DOHH2 (cell line): ENCODE measurements around the gene SEC14L3.

Source experiments
- H3F3A ChIP-seq: fragments of 200-600 bp; sonication (generic), shearing (Covaris generic); 2 replicates; pipeline ENCODE4 v1.6.0; 2016; ENCODE audit warnings: antibody characterized with exemption, mild to moderate bottlenecking; ENCODE audit not compliant: control insufficient read depth, insufficient read depth
- H3K27ac ChIP-seq: fragments of 200-600 bp; sonication (generic); 2 replicates; pipeline ENCODE4 v1.5.1; 2014; ENCODE audit warnings: low read depth, mild to moderate bottlenecking, low read length, moderate library complexity
- H3K27me3 ChIP-seq: fragments of 200-600 bp; sonication (generic); 2 replicates; pipeline ENCODE4 v1.6.1; 2014; ENCODE audit warnings: mild to moderate bottlenecking, low read length, mixed read lengths; ENCODE audit not compliant: control insufficient read depth
- H3K36me3 ChIP-seq: fragments of 200-600 bp; sonication (generic); 2 replicates; pipeline ENCODE4 v1.6.1; 2014; ENCODE audit warnings: mild to moderate bottlenecking, low read length, moderate library complexity, mixed read lengths; ENCODE audit not compliant: control insufficient read depth
- H3K4me1 ChIP-seq: fragments of 200-600 bp; sonication (generic); 2 replicates; pipeline ENCODE4 v1.6.1; 2014; ENCODE audit warnings: mild to moderate bottlenecking, low read length, mixed read lengths; ENCODE audit not compliant: control insufficient read depth
- H3K4me2 ChIP-seq: fragments of 200-600 bp; sonication (generic); 2 replicates; pipeline ENCODE4 v1.6.0; 2014; ENCODE audit warnings: mild to moderate bottlenecking, low read length, moderate library complexity
- H3K4me3 ChIP-seq: fragments of 200-600 bp; sonication (generic); 2 replicates; pipeline ENCODE4 v1.5.1; 2014; ENCODE audit warnings: mild to moderate bottlenecking, low read length, mixed read lengths
- H3K79me2 ChIP-seq: fragments of 200-600 bp; sonication (generic); 2 replicates; pipeline ENCODE4 v1.6.1; 2014; ENCODE audit warnings: mild to moderate bottlenecking, low read length, mixed read lengths; ENCODE audit not compliant: control insufficient read depth
- H3K9me2 ChIP-seq: fragments of 200-600 bp; sonication (generic); replicated peaks from 2 replicates; pipeline ENCODE4 v1.6.1; 2014; ENCODE audit warnings: mild to moderate bottlenecking, low read length, mixed read lengths; ENCODE audit not compliant: control insufficient read depth
- H3K9me3 ChIP-seq: fragments of 200-600 bp; sonication (generic); 2 replicates; pipeline ENCODE4 v1.6.1; 2014; ENCODE audit warnings: antibody characterized with exemption, low read length, mixed read lengths; ENCODE audit not compliant: control insufficient read depth, insufficient read depth
- H4K20me1 ChIP-seq: fragments of 200-600 bp; sonication (generic); 2 replicates; pipeline ENCODE4 v1.6.0; 2014; ENCODE audit warnings: low read depth, mild to moderate bottlenecking, antibody characterized with exemption, low read length, moderate library complexity; ENCODE audit not compliant: control insufficient read depth, insufficient read depth
- CTCF ChIP-seq: fragments of 200-600 bp; sonication (generic); IDR thresholded peaks from one replicate; pipeline ENCODE4 v1.5.1; 2014; ENCODE audit warnings: antibody characterized with exemption, mild to moderate bottlenecking, low read depth, low read length; ENCODE audit not compliant: poor library complexity, severe bottlenecking
- EZH2phosphoT487 ChIP-seq: fragments of 200-600 bp; sonication (generic); IDR thresholded peaks from 2 replicates; pipeline ENCODE4 v1.6.1; 2017; ENCODE audit warnings: borderline replicate concordance, mild to moderate bottlenecking, antibody characterized with exemption, low read length, moderate library complexity, mixed read lengths

The SEC14L3 gene

GRCh38 chr22:30503551-30503950, 31.7 kb upstream of the SEC14L3 start:
- no peaks in the 10 kb centered on the region for H3K4me1 ChIP-seq
- H3K4me2 ChIP-seq = no peak overlapping the region

GRCh38 chr22:30502911-30503310, 31.1 kb upstream of the SEC14L3 start:
- TF ChIP-seq CTCF (no peak), EZH2phosphoT487 (no peak)
- H4K20me1 ChIP-seq = no peaks in the 10 kb centered on the region

More at GRCh38 chr22:30503551-30503950, 31.7 kb upstream of the SEC14L3 start:
- Histone ChIP-seq H3K4me3 (no peak overlapping the region), H3K9me2 (no peaks in the 10 kb centered on the region), H3K79me2 (no peaks in the 10 kb centered on the region), H4K20me1 (no peaks in the 10 kb centered on the region), H3K36me3 (no peaks in the 10 kb centered on the region), H3K27ac (no peak overlapping the region), H3K27me3 (no peaks in the 10 kb centered on the region), H3F3A (no peaks in the 10 kb centered on the region), H3K9me3 (no peaks in the 10 kb centered on the region)
- TF ChIP-seq CTCF (no peak), EZH2phosphoT487 (no peak)

GRCh38 chr22:30502153-30502552, 30.3 kb upstream of the SEC14L3 start:
- H3K27ac ChIP-seq = no peak overlapping the region
- no peak overlapping the region for H3K4me3 ChIP-seq
- H3K9me2 ChIP-seq = no peaks in the 10 kb centered on the region
- TF ChIP-seq CTCF = no peak
- no peak for TF ChIP-seq EZH2phosphoT487
- no peaks in the 10 kb centered on the region for H4K20me1 ChIP-seq
- no peaks in the 10 kb centered on the region for H3K4me1 ChIP-seq
- no peaks in the 10 kb centered on the region for H3K9me3 ChIP-seq
- no peaks in the 10 kb centered on the region for H3F3A ChIP-seq
- H3K36me3 ChIP-seq = no peaks in the 10 kb centered on the region
- H3K79me2 ChIP-seq = no peaks in the 10 kb centered on the region
- no peak overlapping the region for H3K4me2 ChIP-seq
- H3K27me3 ChIP-seq = no peaks in the 10 kb centered on the region

More at GRCh38 chr22:30502911-30503310, 31.1 kb upstream of the SEC14L3 start:
- Histone ChIP-seq H3K4me1 (no peaks in the 10 kb centered on the region), H3K27ac (no peak overlapping the region), H3K79me2 (no peaks in the 10 kb centered on the region), H3K4me3 (no peak overlapping the region), H3K9me2 (no peaks in the 10 kb centered on the region), H3K9me3 (no peaks in the 10 kb centered on the region), H3K27me3 (no peaks in the 10 kb centered on the region), H3K36me3 (no peaks in the 10 kb centered on the region), H3F3A (no peaks in the 10 kb centered on the region), H3K4me2 (no peak overlapping the region)

- Histone ChIP-seq H3K27me3 (no peaks in the 10 kb centered on the region), H3K4me1 (no peaks in the 10 kb centered on the region), H3F3A (no peaks in the 10 kb centered on the region), H4K20me1 (no peaks in the 10 kb centered on the region), H3K27ac (no peak overlapping the region), H3K79me2 (no peaks in the 10 kb centered on the region), H3K9me3 (no peaks in the 10 kb centered on the region), H3K4me3 (no peak overlapping the region), H3K9me2 (no peaks in the 10 kb centered on the region), H3K36me3 (no peaks in the 10 kb centered on the region), H3K4me2 (no peak overlapping the region)
- TF ChIP-seq CTCF (no peak), EZH2phosphoT487 (no peak)
Observed at GRCh38 chr22:30500628-30501027, 28.8 kb upstream of the SEC14L3 start.
